Smooth muscle cell (in vitro differentiated cells): ENCODE measurements around the gene LRTM2. TPM values are rescaled to one million over a fixed set of nuclear protein-coding genes. Genes with fewer than 3 reads are reported as not detected.

Source experiments
- DNase-seq: peaks from one replicate; lab custom pipeline; 2025; ENCODE audit not compliant: unreplicated experiment; lab: John Stamatoyannopoulos, UW
- H2AFZ ChIP-seq: fragments of 200-600 bp; sonication (generic); 2 replicates; pipeline ENCODE4 v1.6.0; 2016; ENCODE audit warnings: antibody characterized with exemption, low read depth, mild to moderate bottlenecking
- H3F3A ChIP-seq: fragments of 200-600 bp; sonication (generic); 2 replicates; pipeline ENCODE4 v1.6.0; 2017; ENCODE audit warnings: antibody characterized with exemption, low read depth
- H3K27ac ChIP-seq: fragments of 200-600 bp; sonication (generic); 2 replicates; pipeline ENCODE4 v1.5.1; 2016; ENCODE audit warnings: low read depth, mild to moderate bottlenecking
- H3K27me3 ChIP-seq: fragments of 200-600 bp; sonication (generic); 2 replicates; pipeline ENCODE4 v1.6.1; 2016; ENCODE audit warnings: low read depth, mild to moderate bottlenecking
- H3K36me3 ChIP-seq: fragments of 200-600 bp; sonication (generic); 2 replicates; pipeline ENCODE4 v1.5.1; 2016; ENCODE audit warnings: low read depth
- H3K4me1 ChIP-seq: fragments of 200-600 bp; sonication (generic); 2 replicates; pipeline ENCODE4 v1.5.1; 2016; ENCODE audit warnings: low read depth
- H3K4me2 ChIP-seq: fragments of 200-600 bp; sonication (generic); 2 replicates; pipeline ENCODE4 v1.6.0; 2016; ENCODE audit warnings: mild to moderate bottlenecking
- H3K4me3 ChIP-seq: fragments of 200-600 bp; sonication (generic); 2 replicates; pipeline ENCODE4 v1.5.1; 2016; ENCODE audit warnings: mild to moderate bottlenecking
- H3K79me2 ChIP-seq: fragments of 200-600 bp; sonication (generic); 2 replicates; pipeline ENCODE4 v1.6.0; 2016; ENCODE audit warnings: low read depth, mild to moderate bottlenecking
- H3K9ac ChIP-seq: fragments of 200-600 bp; sonication (generic); 2 replicates; pipeline ENCODE4 v1.6.0; 2016; ENCODE audit warnings: low read depth
- H3K9me3 ChIP-seq: fragments of 200-600 bp; sonication (generic); replicated peaks from 2 replicates; pipeline ENCODE4 v1.5.1; 2016; ENCODE audit warnings: low read depth
- H4K20me1 ChIP-seq: fragments of 200-600 bp; sonication (generic); 2 replicates; pipeline ENCODE4 v1.6.0; 2016; ENCODE audit warnings: low read depth
- WGBS: methylation state at CpG from one replicate; pipeline ENCODE4 v1.1.7; 2016; ENCODE audit warnings: low lambda C conversion rate; 5-methylcytosine and 5-hydroxymethylcytosine counted together
- polyA plus RNA-seq: library from polyadenylated mRNA; unstranded; fragments of >200 nt; fragmentation: Nextera tagmentation; extraction: Ambion mirVana; gene quantifications from 2 replicates; pipeline ENCODE4 v1.2.1, GENCODE V29; 2016
- total RNA-seq: library from RNA; depleted of rRNA; stranded (reverse); fragments of >200 nt; gene quantifications from 2 replicates; pipeline ENCODE4 v1.2.3, GENCODE V29; 2014
- TF ChIP-seq, protein P1 (sequence below): fragments of 200-600 bp; sonication (generic); IDR thresholded peaks from 2 replicates; pipeline ENCODE4 v1.5.1; 2017; ENCODE audit warnings: borderline replicate concordance, mild to moderate bottlenecking, antibody characterized with exemption; ENCODE audit not compliant: insufficient read depth, poor library complexity, severe bottlenecking

LRTM2 gene
- total RNA-seq (not detected in 2 replicates), polyA plus RNA-seq (not detected in 2 replicates)

GRCh38 chr12:1820191-1820895, at the start of gene LRTM2:
TSS of gene LRTM2 (plus strand) at chr12:1820565. CDS start at chr12:1828149, 7,584 bp downstream.
- Histone ChIP-seq H3K4me2 (no peak within 1 kb of the TSS), H2AFZ (no peak within 1 kb of the TSS), H3K9ac (no peak within 1 kb of the TSS), H3K4me1 (peaks cover 13% of the 10 kb centered on the region), H3F3A (no peaks in the 10 kb centered on the region), H4K20me1 (no peaks in the 10 kb centered on the region), H3K27ac (no peak within 1 kb of the TSS), H3K9me3 (no peaks in the 10 kb centered on the region), H3K4me3 (no peak within 1 kb of the TSS), H3K79me2 (no peaks in the 10 kb centered on the region), H3K36me3 (no peaks in the 10 kb centered on the region), H3K27me3 (peaks cover 48% of the 10 kb centered on the region)
- TF ChIP-seq, protein P1, sequence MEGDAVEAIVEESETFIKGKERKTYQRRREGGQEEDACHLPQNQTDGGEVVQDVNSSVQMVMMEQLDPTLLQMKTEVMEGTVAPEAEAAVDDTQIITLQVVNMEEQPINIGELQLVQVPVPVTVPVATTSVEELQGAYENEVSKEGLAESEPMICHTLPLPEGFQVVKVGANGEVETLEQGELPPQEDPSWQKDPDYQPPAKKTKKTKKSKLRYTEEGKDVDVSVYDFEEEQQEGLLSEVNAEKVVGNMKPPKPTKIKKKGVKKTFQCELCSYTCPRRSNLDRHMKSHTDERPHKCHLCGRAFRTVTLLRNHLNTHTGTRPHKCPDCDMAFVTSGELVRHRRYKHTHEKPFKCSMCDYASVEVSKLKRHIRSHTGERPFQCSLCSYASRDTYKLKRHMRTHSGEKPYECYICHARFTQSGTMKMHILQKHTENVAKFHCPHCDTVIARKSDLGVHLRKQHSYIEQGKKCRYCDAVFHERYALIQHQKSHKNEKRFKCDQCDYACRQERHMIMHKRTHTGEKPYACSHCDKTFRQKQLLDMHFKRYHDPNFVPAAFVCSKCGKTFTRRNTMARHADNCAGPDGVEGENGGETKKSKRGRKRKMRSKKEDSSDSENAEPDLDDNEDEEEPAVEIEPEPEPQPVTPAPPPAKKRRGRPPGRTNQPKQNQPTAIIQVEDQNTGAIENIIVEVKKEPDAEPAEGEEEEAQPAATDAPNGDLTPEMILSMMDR: no peak
- 33% methylated on average over 30 of the region's 34 CpGs for WGBS
- DNase-seq: no peak

GRCh38 chr12:1773937-1774655, 46.3 kb upstream of the LRTM2 start:
- peak overlapping the region; percentile 1 for H3K4me2 ChIP-seq
- H3K9ac ChIP-seq: no peak overlapping the region
- DNase-seq: no peak
- H4K20me1 ChIP-seq: peaks cover 96% of the 10 kb centered on the region
- peak overlapping the region; percentile 23 for H3K27ac ChIP-seq
- no peak overlapping the region for H3K4me3 ChIP-seq
- peaks cover 17% of the 10 kb centered on the region for H3K4me1 ChIP-seq
- no peak overlapping the region for H2AFZ ChIP-seq
- no peaks in the 10 kb centered on the region for H3K9me3 ChIP-seq
- H3F3A ChIP-seq: peaks cover 10% of the 10 kb centered on the region
- no peaks in the 10 kb centered on the region for H3K27me3 ChIP-seq
- peaks cover 22% of the 10 kb centered on the region for H3K79me2 ChIP-seq
- no peaks in the 10 kb centered on the region for H3K36me3 ChIP-seq
- TF ChIP-seq, protein P1: no peak
- 47% methylated on average over 4 of the region's 4 CpGs for WGBS

GRCh38 chr12:1776170-1776921, 44.0 kb upstream of the LRTM2 start:
- no peak for DNase-seq
- no peaks in the 10 kb centered on the region for H3K36me3 ChIP-seq
- no peaks in the 10 kb centered on the region for H3K9me3 ChIP-seq
- no peak overlapping the region for H3K4me3 ChIP-seq
- WGBS: 8% methylated on average over 4 of the region's 4 CpGs
- H3K4me2 ChIP-seq: peak overlapping the region; percentile 53
- no peak overlapping the region for H3K9ac ChIP-seq
- peak overlapping the region; percentile 35 for H3K27ac ChIP-seq
- peaks cover 6% of the 10 kb centered on the region for H3K79me2 ChIP-seq
- H2AFZ ChIP-seq: no peak overlapping the region
- H4K20me1 ChIP-seq: peaks cover 96% of the 10 kb centered on the region
- no peaks in the 10 kb centered on the region for H3K27me3 ChIP-seq
- peaks cover 17% of the 10 kb centered on the region for H3K4me1 ChIP-seq
- TF ChIP-seq, protein P1: no peak
- H3F3A ChIP-seq: peaks cover 10% of the 10 kb centered on the region
